Stimulated activated CD4-positive, alpha-beta T cell treated with anti-CD3 and anti-CD28 coated beads, Interleukin-12 subunit alpha, Interleukin-12 subunit beta, amount 100 ng/mL, for 4 hours (primary cell): ENCODE data around the gene ZNF266.

Experiments used
- DNase-seq: peaks from one replicate; pipeline ENCODE4 v3.0.0-alpha.2; 2020

The ZNF266 gene

GRCh38 chr19:9435279-9436268 is at the start of gene ZNF266:
Gene ZNF266 (minus strand): TSS chr19:9435573. CDS start chr19:9420089, 15,484 bp downstream.
- DNase-seq: peak; percentile 90

DNA sequence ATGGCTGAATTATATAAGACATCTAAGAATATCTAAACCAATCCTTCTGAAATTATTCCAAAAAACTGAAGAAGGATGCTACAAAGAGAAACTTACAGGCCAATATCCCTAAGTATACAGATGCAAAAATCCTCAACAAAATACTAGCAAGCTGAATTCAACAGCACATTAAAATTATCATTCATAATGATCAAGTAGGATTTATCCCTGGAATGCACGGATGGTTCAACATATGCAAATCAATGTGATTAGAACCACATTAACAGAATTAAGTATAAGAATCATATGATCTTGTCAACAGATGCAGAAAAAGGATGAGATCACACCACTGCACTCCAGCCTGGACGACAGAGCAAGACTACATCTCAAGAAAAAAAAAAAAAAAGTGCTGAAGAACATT is 49.8 kb upstream of the ZNF266 start:
- no peak for DNase-seq

GRCh38 chr19:9474975-9475374 is 39.6 kb upstream of the ZNF266 start:
- DNase-seq: no peak

DNA sequence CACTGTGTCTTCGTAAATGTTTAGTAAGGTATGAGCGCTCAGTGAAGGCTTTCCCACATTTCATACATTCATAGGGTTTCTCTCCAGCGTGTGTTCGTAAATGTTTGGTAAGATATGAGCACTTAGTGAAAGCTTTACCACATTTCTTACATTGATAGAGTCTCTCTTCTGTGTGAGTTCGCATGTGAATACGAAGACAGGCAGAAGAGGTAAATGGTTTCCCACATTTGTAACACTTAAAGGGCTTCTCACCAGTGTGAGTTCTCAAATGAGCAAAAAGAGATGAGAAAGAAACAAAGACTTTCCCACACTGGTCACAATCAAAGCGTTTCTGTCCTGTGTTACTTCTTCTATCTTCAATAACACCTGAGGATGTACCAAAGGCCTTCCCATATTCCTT is 31.8 kb upstream of the ZNF266 start:
- DNase-seq: no peak

DNA sequence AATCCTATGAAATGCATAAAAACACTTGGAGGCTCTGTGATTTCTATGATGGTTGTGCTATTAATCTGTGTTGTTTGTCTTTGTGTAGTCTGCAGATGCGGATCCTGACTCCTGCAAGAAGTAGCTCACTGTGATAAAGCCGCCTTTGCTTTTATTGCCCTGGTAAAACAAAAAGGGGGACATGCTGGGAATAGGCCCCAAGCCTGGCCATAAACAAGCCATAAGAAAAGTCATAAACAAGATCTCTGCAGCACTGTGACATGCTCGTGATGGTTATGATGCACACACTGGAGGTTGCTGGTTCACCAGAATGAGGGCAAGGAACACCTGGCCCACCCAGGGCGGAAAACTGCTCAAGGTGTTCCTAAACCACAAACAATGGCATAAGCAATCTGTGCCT is 26.6 kb upstream of the ZNF266 start:
- no peak for DNase-seq

GRCh38 chr19:9456018-9456689 is 20.8 kb upstream of the ZNF266 start:
- no peak for DNase-seq

DNA sequence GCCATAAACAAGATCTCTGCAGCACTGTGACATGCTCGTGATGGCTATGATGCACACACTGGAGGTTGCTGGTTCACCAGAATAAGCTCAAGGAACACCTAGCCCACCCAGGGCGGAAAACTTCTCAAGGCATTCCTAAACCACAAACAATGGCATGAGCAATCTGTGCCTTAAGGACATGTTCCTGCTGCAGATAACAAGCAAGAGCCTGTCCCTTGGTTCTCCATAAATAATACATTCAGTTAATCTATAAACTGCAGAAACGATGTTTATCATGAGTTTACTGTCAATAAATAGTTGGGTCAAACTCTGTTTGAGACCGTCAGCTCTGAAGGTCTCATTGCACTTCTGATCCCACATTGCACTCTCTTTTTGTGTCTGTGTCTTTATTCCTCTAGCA is 18.6 kb upstream of the ZNF266 start:
- no peak for DNase-seq

DNA sequence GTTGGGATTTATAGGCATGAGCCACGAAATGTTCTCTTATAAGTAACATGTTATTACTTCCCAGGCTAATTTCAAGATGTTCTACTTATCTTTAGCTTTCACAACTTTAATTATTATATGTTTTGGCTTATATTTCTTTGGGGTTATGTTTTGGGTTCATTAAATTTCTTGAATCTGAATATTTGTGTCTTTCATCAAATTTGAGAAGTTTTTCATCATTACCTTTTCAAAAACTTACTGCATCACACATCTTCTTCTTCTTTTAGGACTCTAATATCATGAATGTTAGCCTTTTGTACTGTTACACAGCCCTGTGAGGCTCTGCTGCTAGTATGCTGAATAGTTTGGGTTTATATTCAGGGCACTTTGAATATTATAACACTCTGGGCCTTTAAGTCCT is 9.7 kb upstream of the ZNF266 start:
- no peak for DNase-seq

GRCh38 chr19:9436358-9436757 is 985 bp upstream of the ZNF266 start:
- no peak for DNase-seq

DNA sequence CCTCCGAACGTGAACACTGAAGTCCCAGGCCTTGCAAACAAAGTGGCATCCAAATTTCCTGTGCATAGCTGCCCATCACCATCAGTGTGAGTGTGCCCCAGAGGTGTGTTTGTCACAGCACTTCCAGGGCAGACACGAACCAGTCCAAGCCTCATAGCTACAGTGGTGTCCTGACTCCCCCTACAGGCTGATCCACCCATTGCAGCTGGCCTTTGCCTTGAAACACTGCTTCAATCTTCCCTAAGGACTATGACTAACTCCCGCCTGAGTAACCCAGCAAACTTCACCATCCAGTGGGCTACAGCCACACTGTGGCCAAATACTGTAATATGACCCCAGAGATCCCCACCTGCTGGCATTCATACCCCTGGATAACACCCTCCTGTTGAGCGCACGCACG is 3.9 kb downstream of the ZNF266 start:
- DNase-seq: peak; percentile 31

DNA sequence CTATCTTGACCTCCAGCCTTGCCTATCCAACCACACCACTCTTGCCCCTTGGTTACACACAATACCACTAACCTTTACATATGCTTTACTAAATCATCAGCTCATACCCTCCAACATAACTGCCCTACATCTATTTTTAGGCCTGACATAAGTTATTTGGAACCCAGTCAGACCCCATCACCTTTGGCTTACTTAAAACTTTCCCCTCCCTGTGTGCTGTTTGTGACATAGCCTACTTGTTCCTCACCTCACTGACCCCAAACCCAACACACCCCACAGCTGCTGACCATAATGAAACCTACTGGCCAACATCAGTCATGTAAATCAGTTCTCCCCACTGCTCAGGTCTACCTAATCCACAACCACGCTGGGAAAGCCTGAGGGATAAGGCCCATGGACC is 4.9 kb downstream of the ZNF266 start:
- DNase-seq: no peak

- no peak for DNase-seq
These were observed 7.4 kb downstream of the ZNF266 start for GRCh38 chr19:9427941-9428340.

DNA sequence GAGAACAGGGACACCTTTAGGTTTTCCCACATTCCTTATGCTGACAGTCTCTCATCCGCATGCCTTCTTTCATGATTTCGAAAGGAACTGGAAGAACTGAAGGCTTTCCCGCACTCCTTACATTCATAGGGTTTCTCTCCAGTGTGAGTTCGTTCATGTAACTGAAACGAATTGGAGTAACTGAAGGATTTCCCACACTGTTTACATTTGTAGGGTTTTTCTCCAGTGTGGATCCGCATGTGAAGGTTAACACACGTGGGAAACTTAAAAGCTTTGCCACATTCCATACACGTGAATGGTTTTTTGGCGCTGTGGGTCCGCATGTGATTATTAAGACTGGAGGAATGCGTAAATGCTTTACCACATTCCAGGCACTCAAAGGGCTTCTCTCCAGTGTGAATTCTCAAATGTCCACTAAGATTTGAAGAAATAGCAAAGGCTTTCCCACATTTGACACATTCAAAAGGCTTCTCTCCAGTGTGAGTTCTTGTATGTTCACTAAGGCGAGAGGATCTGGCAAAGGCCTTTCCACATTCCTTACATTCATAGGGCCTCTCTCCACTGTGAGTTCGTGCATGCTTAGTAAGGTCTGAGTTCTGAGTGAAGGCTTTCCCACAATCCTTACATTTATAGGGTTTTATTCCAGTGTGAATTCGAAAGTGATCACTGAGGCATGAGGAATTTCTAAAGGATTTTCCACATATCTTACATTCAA is 22.0 kb downstream of the ZNF266 start:
- DNase-seq: no peak

GRCh38 chr19:9407827-9408226 is 27.5 kb downstream of the ZNF266 start:
- DNase-seq: no peak

DNA sequence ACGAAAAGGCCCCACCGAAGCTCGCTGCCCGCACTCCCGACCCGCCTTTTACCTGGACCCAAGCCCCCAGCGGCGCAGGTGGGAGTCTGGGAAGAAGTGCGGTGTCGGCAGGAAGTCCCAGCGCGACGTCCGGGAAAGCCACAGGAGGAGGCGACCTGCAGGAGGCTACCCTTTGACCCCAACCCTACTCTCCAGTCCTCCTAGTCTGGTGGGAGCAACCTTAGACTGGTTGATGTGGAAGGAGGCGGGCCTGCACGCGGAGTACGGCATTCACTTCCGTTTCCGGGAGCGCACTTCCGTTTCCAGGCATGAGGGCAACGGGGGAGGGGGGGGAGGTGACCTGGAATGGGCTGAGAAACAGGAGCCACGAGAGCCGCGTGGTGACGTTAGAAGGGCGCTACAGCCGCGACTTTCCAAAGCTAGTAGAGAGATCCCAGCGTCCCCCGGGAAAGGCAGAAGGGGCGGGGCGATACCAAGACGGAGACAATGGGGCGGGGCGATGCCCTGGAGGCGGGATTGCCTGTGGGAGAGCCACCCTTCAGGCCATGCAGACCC is 28.5 kb downstream of the ZNF266 start:
- DNase-seq: peak; percentile 55

GRCh38 chr19:9381361-9381785 is 54.0 kb downstream of the ZNF266 start:
- no peak for DNase-seq

DNA sequence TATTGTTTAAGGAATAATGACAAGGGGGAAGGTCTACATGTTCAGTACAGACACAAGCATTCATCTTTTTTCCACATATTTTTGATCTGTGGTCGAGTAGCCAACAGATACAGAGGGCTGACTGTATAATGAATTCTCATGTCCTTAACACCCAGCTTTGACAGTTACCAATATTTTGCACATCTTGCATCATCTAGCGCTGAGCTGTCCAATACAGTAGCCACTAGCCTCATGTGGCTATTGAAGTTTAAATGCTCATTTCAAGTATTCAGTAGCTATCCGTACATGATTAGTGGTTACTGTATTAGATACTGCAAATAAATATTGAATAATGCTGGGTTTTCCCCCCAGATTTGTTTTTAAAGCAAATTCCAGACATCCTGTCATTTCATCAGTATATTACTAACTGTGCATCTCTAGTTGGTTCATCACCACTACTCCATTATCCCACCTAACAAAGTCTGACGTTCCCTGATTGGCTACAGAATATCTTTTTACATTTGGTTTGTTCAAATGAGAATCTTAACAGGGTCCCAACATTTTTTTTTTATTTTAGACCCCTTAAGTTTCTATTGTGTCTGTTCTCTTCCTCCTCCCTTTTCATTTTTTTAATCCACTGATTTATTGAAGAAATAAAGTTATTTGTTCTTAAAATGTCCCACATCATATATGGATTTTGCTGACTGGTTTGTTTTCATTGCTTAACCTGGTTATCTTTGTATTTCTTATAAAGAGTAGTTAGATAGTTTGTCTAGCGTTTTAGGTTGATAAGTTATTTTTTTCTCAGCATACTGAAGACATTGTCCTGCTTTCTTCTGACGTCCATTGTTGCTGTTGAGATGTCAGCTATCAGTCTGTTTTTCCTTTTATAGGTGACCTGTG is 64.4 kb downstream of the ZNF266 start:
- DNase-seq: no peak

- DNase-seq: no peak
These were observed 72.5 kb downstream of the ZNF266 start, which contains the start of gene ZNF177 for GRCh38 chr19:9362905-9363304. Gene ZNF177 (plus strand): TSS chr19:9363013. CDS start chr19:9378312, 15,299 bp downstream.
